A673 (cell line): ENCODE data around the gene ERAP2. TPM values are rescaled to one million over a fixed set of nuclear protein-coding genes. Genes with fewer than 3 reads are reported as not detected.
"Not testable (repeated sequence)": the region's sequence is repeated elsewhere in the genome, so short reads cannot be mapped to it uniquely, and the experiment has no call there.

ENCODE experiments used
- BruUV-seq: library from RNA; stranded (reverse); fragments of 400-500 nt; replicated peaks from 2 replicates; lab custom pipeline; 2021; lab: Mats Ljungman, UMichigan
- CTCF ChIA-PET: fragments of 300-600 bp; sonication (Branson Sonifier 250); formaldehyde crosslinking; loops from one replicate; lab custom pipeline; 2022; ENCODE audit warnings: antibody characterized with exemption; lab: Charles Lee
- POLR2A ChIA-PET: fragments of 300-600 bp; sonication (Branson Sonifier 250); formaldehyde crosslinking; loops from one replicate; lab custom pipeline; 2022; ENCODE audit warnings: antibody characterized with exemption; ENCODE audit not compliant: low non-redundant PET; lab: Charles Lee
- DNase-seq: peaks from one replicate; pipeline ENCODE4 v3.0.0-alpha.2; 2015; ENCODE audit warnings: low spot score
- H3K27ac ChIP-seq: fragments of 200-600 bp; sonication (generic); 2 replicates; pipeline ENCODE4 v1.5.1; 2016; ENCODE audit warnings: mixed run types, low read depth, mild to moderate bottlenecking, mixed read lengths, antibody characterized with exemption, low read length; ENCODE audit not compliant: poor library complexity, severe bottlenecking
- H3K27me3 ChIP-seq: fragments of 200-600 bp; sonication (generic); replicated peaks from 2 replicates; pipeline ENCODE4 v1.6.1; 2017; ENCODE audit warnings: mixed run types, low read depth, mild to moderate bottlenecking, mixed read lengths, antibody characterized with exemption, low read length; ENCODE audit not compliant: insufficient read depth, poor library complexity
- H3K36me3 ChIP-seq: fragments of 200-600 bp; sonication (generic); 2 replicates; pipeline ENCODE4 v1.6.1; 2016; ENCODE audit warnings: mixed run types, mild to moderate bottlenecking, mixed read lengths, antibody characterized with exemption, low read length; ENCODE audit not compliant: insufficient read depth, poor library complexity, severe bottlenecking
- H3K4me1 ChIP-seq: fragments of 200-600 bp; sonication (generic); 2 replicates; pipeline ENCODE4 v1.6.1; 2017; ENCODE audit warnings: mixed run types, mild to moderate bottlenecking, mixed read lengths, antibody characterized with exemption, low read length; ENCODE audit not compliant: insufficient read depth, poor library complexity, severe bottlenecking
- H3K4me3 ChIP-seq: fragments of 200-600 bp; sonication (generic); 2 replicates; pipeline ENCODE4 v1.5.1; 2016; ENCODE audit warnings: low read depth, mixed run types, mild to moderate bottlenecking, mixed read lengths, low read length; ENCODE audit not compliant: poor library complexity, severe bottlenecking
- H3K9me3 ChIP-seq: fragments of 200-600 bp; sonication (generic); 2 replicates; pipeline ENCODE4 v1.6.1; 2016; ENCODE audit warnings: mixed run types, low read depth, mild to moderate bottlenecking, mixed read lengths, antibody characterized with exemption, low read length; ENCODE audit not compliant: poor library complexity, severe bottlenecking
- CTCF ChIP-seq: fragments of 300-800, 200-600 bp; sonication (generic); conservative IDR thresholded peaks from 2 replicates; pipeline ENCODE4 v1.5.1; 2017; ENCODE audit warnings: low read depth, mild to moderate bottlenecking, antibody characterized with exemption, low read length, moderate library complexity, mixed read lengths
- EZH2 ChIP-seq: fragments of 200-600 bp; sonication (generic); IDR thresholded peaks from 2 replicates; pipeline ENCODE4 v1.6.1; 2017; ENCODE audit warnings: borderline replicate concordance, low read depth, mild to moderate bottlenecking, mixed read lengths, antibody characterized with exemption, low read length; ENCODE audit not compliant: poor library complexity, severe bottlenecking
- intact Hi-C: fragments of 100-400 bp; cut with micrococcal nuclease; formaldehyde crosslinking; loops from one replicate; pipeline ENCODE4 v1.10.0; 2022; ENCODE audit not compliant: unreplicated experiment
- total RNA-seq: library from RNA; stranded (reverse); gene quantifications from 2 replicates; pipeline ENCODE4 v1.2.3, GENCODE V29; 2021

The ERAP2 gene
- total RNA-seq, 1 experiment from 2014 or later, result 2.6 TPM

- ChIA-PET CTCF (no interaction called here), POLR2A (no interaction called here)
- Histone ChIP-seq H3K9me3 (no peaks in the 10 kb centered on the region), H3K4me1 (no peaks in the 10 kb centered on the region), H3K36me3 (no peaks in the 10 kb centered on the region), H3K27ac (no peak overlapping the region), H3K4me3 (no peak overlapping the region), H3K27me3 (no peaks in the 10 kb centered on the region)
- intact Hi-C loops, result no loop called here
- no TSS peak for BruUV-seq
- TF ChIP-seq CTCF, result no peak
- no peak for TF ChIP-seq EZH2
- DNase-seq, result no peak
These were observed 37.9 kb upstream of the ERAP2 start for GRCh38 chr5:96838201-96839070.

GRCh38 chr5:96839071-96839592 is 37.2 kb upstream of the ERAP2 start:
- CTCF ChIA-PET, result no interaction called here
- Histone ChIP-seq H3K4me1 (no peaks in the 10 kb centered on the region), H3K36me3 (no peaks in the 10 kb centered on the region), H3K9me3 (no peaks in the 10 kb centered on the region), H3K27ac (no peak overlapping the region), H3K27me3 (no peaks in the 10 kb centered on the region), H3K4me3 (no peak overlapping the region)
- TF ChIP-seq EZH2 (no peak), CTCF (no peak)
- BruUV-seq, result no TSS peak
- POLR2A ChIA-PET, result no interaction called here
- intact Hi-C loops, result no loop called here
- DNase-seq, result no peak

- intact Hi-C loops, H3K9me3 ChIP-seq, H3K27ac ChIP-seq, POLR2A ChIA-PET, BruUV-seq, H3K4me1 ChIP-seq, CTCF ChIA-PET, H3K27me3 ChIP-seq, H3K4me3 ChIP-seq, DNase-seq, H3K36me3 ChIP-seq: not testable (repeated sequence)
These were observed 34.4 kb upstream of the ERAP2 start for GRCh38 chr5:96841931-96842330.
